ENCODE measurements around the gene CDT1. TPM values are rescaled to one million over a fixed set of nuclear protein-coding genes. Genes with fewer than 3 reads are reported as not detected.

The CDT1 gene
- total and polyA plus RNA-seq, 2 experiments from 2014 or later = 5.9 to 11.3 TPM

GRCh38 chr16:88772871-88773811 lies 30.4 kb upstream of the CDT1 start:
- H3K9me3 ChIP-seq (ENCODE audit: low read depth) = no peaks in the 10 kb centered on the region
- peaks cover 4% of the 10 kb centered on the region; the same call in 1 of the 2 replicates for H3F3A ChIP-seq (ENCODE audit: insufficient read depth)
- peaks cover 35% of the 10 kb centered on the region for H3K4me1 ChIP-seq (ENCODE audit: insufficient read depth)
- peak; percentile 99 for DNase-seq
- H2AFZ ChIP-seq = no peak overlapping the region
- H3K79me2 ChIP-seq (ENCODE audit: insufficient read depth) = peaks cover 97% of the 10 kb centered on the region
- peak overlapping the region; percentile 52 for H3K4me3 ChIP-seq
- no peaks in the 10 kb centered on the region for H4K20me1 ChIP-seq (ENCODE audit: insufficient read depth)
- H3K9ac ChIP-seq = peak overlapping the region; percentile 78
- H3K36me3 ChIP-seq (ENCODE audit: low read depth) = no peaks in the 10 kb centered on the region
- no peak for TF ChIP-seq EZH2 (IDR thresholded peaks at IDR 0.05; ENCODE audit: insufficient read depth, poor library complexity, severe bottlenecking)
- no peak for TF ChIP-seq EZH2phosphoT487 (IDR thresholded peaks at IDR 0.05; ENCODE audit: insufficient read depth, low read depth)
- peak overlapping the region; percentile 98 for H3K27ac ChIP-seq
- H3K27me3 ChIP-seq (replicated peaks; ENCODE audit: insufficient read depth) = no peaks in the 10 kb centered on the region
- no peaks in the 10 kb centered on the region for H3K9me2 ChIP-seq (ENCODE audit: insufficient read depth)
- 13 to 22% methylated on average over 18 to 29 of the region's 29 CpGs for WGBS, 2 experiments (ENCODE audit: low coverage in 1 of 2, low lambda C conversion rate in 2 of 2, missing lambda C conversion rate in 2 of 2)
- in situ Hi-C loops (cut with MboI) = no loop called here
- peak overlapping the region; percentile 37 for H3K4me2 ChIP-seq (ENCODE audit: unreplicated experiment)

GRCh38 chr16:88773812-88774291 lies 29.7 kb upstream of the CDT1 start:
- Histone ChIP-seq H3K4me3 (no peak overlapping the region), H3K9me2 (ENCODE audit: insufficient read depth) (no peaks in the 10 kb centered on the region), H4K20me1 (ENCODE audit: insufficient read depth) (no peaks in the 10 kb centered on the region), H2AFZ (no peak overlapping the region), H3K27me3 (replicated peaks; ENCODE audit: insufficient read depth) (no peaks in the 10 kb centered on the region), H3K27ac (peak overlapping the region; percentile 98), H3K4me2 (ENCODE audit: unreplicated experiment) (no peak overlapping the region), H3K36me3 (ENCODE audit: low read depth) (no peaks in the 10 kb centered on the region), H3K9ac (peak overlapping the region; percentile 78), H3F3A (ENCODE audit: insufficient read depth) (peaks cover 4% of the 10 kb centered on the region; the same call in 1 of the 2 replicates), H3K9me3 (ENCODE audit: low read depth) (no peaks in the 10 kb centered on the region), H3K4me1 (ENCODE audit: insufficient read depth) (peaks cover 32% of the 10 kb centered on the region), H3K79me2 (ENCODE audit: insufficient read depth) (peaks cover 97% of the 10 kb centered on the region)
- 57 to 59% methylated on average over 11 to 12 of the region's 12 CpGs for WGBS, 2 experiments (ENCODE audit: low coverage in 1 of 2, low lambda C conversion rate in 2 of 2, missing lambda C conversion rate in 2 of 2)
- TF ChIP-seq EZH2 (IDR thresholded peaks at IDR 0.05; ENCODE audit: insufficient read depth, poor library complexity, severe bottlenecking) (no peak), EZH2phosphoT487 (IDR thresholded peaks at IDR 0.05; ENCODE audit: insufficient read depth, low read depth) (no peak)
- in situ Hi-C loops (cut with MboI) = no loop called here
- DNase-seq = peak; percentile 94

- Histone ChIP-seq H2AFZ (no peak overlapping the region), H3K27me3 (replicated peaks; ENCODE audit: insufficient read depth) (no peaks in the 10 kb centered on the region), H3K4me1 (ENCODE audit: insufficient read depth) (peaks cover 32% of the 10 kb centered on the region), H3K4me3 (no peak overlapping the region), H3K9me3 (ENCODE audit: low read depth) (no peaks in the 10 kb centered on the region), H3K79me2 (ENCODE audit: insufficient read depth) (peaks cover 97% of the 10 kb centered on the region), H3K27ac (peak overlapping the region; percentile 98), H3K9me2 (ENCODE audit: insufficient read depth) (no peaks in the 10 kb centered on the region), H3F3A (ENCODE audit: insufficient read depth) (peaks cover 4% of the 10 kb centered on the region; the same call in 1 of the 2 replicates), H3K36me3 (ENCODE audit: low read depth) (no peaks in the 10 kb centered on the region), H3K4me2 (ENCODE audit: unreplicated experiment) (no peak overlapping the region), H4K20me1 (ENCODE audit: insufficient read depth) (no peaks in the 10 kb centered on the region), H3K9ac (peak overlapping the region; percentile 78)
- no peak for TF ChIP-seq EZH2 (IDR thresholded peaks at IDR 0.05; ENCODE audit: insufficient read depth, poor library complexity, severe bottlenecking)
- TF ChIP-seq EZH2phosphoT487 (IDR thresholded peaks at IDR 0.05; ENCODE audit: insufficient read depth, low read depth) = no peak
- 96 to 97% methylated on average over 32 of the region's 32 CpGs for WGBS, 2 experiments (ENCODE audit: low coverage in 1 of 2, low lambda C conversion rate in 2 of 2, missing lambda C conversion rate in 2 of 2)
- no peak for DNase-seq
- in situ Hi-C loops (cut with MboI) = no loop called here
Measured at GRCh38 chr16:88774544-88775393, 28.8 kb upstream of the CDT1 start.

GRCh38 chr16:88775825-88776224 lies 27.8 kb upstream of the CDT1 start:
- no peaks in the 10 kb centered on the region for H4K20me1 ChIP-seq (ENCODE audit: insufficient read depth)
- peaks cover 97% of the 10 kb centered on the region for H3K79me2 ChIP-seq (ENCODE audit: insufficient read depth)
- no peak overlapping the region for H3K4me3 ChIP-seq
- no peak overlapping the region for H2AFZ ChIP-seq
- H3K27ac ChIP-seq = no peak overlapping the region
- no peak overlapping the region for H3K9ac ChIP-seq
- no peak for TF ChIP-seq EZH2 (IDR thresholded peaks at IDR 0.05; ENCODE audit: insufficient read depth, poor library complexity, severe bottlenecking)
- TF ChIP-seq EZH2phosphoT487 (IDR thresholded peaks at IDR 0.05; ENCODE audit: insufficient read depth, low read depth) = no peak
- H3K27me3 ChIP-seq (replicated peaks; ENCODE audit: insufficient read depth) = no peaks in the 10 kb centered on the region
- no peak overlapping the region for H3K4me2 ChIP-seq (ENCODE audit: unreplicated experiment)
- no peaks in the 10 kb centered on the region for H3K9me3 ChIP-seq (ENCODE audit: low read depth)
- DNase-seq = no peak
- in situ Hi-C loops (cut with MboI) = no loop called here
- no peaks in the 10 kb centered on the region for H3K36me3 ChIP-seq (ENCODE audit: low read depth)
- peaks cover 37% of the 10 kb centered on the region for H3K4me1 ChIP-seq (ENCODE audit: insufficient read depth)
- peaks cover 4% of the 10 kb centered on the region for H3F3A ChIP-seq (ENCODE audit: insufficient read depth)
- no peaks in the 10 kb centered on the region for H3K9me2 ChIP-seq (ENCODE audit: insufficient read depth)
- WGBS, 2 experiments (ENCODE audit: low coverage in 1 of 2, low lambda C conversion rate in 2 of 2, missing lambda C conversion rate in 2 of 2) = 99 to 100% methylated on average over 18 of the region's 18 CpGs
